ENCODE measurements around the gene OR51E1. TPM values are rescaled to one million over a fixed set of nuclear protein-coding genes. Genes with fewer than 3 reads are reported as not detected.

OR51E1 gene
- total RNA-seq, 1 donor from 2014 or later: not detected

DNA sequence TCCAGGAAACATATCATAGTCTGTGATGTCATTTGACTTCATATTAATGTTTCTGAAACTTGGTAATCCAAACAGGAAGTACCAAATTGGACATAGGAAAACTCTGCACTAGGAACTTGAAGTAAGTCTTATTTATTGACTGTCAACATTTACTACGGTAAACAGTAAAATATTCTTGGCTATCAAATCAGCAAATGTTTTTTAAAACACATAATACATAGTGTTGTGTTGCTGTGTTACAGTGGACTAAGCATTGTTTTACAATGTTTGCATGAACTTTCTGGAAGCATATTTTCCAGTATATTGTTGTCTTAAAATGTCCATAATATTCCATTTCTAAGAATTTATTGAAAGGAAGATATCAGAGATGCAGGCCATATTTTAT lies 56.6 kb downstream of the OR51E1 start:
- intact Hi-C loops (cut with micrococcal nuclease): no loop called here
- peaks cover 10% of the 10 kb centered on the region for H3K4me1 Mint-ChIP-seq (ENCODE audit: low read depth)
- DNase-seq (ENCODE audit: low spot score): no peak
- no peak overlapping the region for H3K4me3 Mint-ChIP-seq (ENCODE audit: low read depth)
- no peaks in the 10 kb centered on the region for H3K9me3 Mint-ChIP-seq
- no peaks in the 10 kb centered on the region for H3K36me3 Mint-ChIP-seq (ENCODE audit: low read depth)
- H3K27me3 Mint-ChIP-seq (ENCODE audit: low read depth): peaks cover 4% of the 10 kb centered on the region
- no peak overlapping the region for H3K27ac Mint-ChIP-seq

- H3K9me3 Mint-ChIP-seq: no peaks in the 10 kb centered on the region
- intact Hi-C loops (cut with micrococcal nuclease): no loop called here
- peaks cover 9% of the 10 kb centered on the region for H3K4me1 Mint-ChIP-seq (ENCODE audit: low read depth)
- no peaks in the 10 kb centered on the region for H3K36me3 Mint-ChIP-seq (ENCODE audit: low read depth)
- no peak within 1 kb of the TSS for H3K27ac Mint-ChIP-seq
- H3K27me3 Mint-ChIP-seq (ENCODE audit: low read depth): peaks cover 10% of the 10 kb centered on the region
- H3K4me3 Mint-ChIP-seq (ENCODE audit: low read depth): no peak within 1 kb of the TSS
- DNase-seq (ENCODE audit: low spot score): no peak
Observed at GRCh38 chr11:4704054-4704789, 60.4 kb downstream of the OR51E1 start, which contains the start of gene MMP26. Gene MMP26, plus strand, starts transcription at chr11:4704784.

DNA sequence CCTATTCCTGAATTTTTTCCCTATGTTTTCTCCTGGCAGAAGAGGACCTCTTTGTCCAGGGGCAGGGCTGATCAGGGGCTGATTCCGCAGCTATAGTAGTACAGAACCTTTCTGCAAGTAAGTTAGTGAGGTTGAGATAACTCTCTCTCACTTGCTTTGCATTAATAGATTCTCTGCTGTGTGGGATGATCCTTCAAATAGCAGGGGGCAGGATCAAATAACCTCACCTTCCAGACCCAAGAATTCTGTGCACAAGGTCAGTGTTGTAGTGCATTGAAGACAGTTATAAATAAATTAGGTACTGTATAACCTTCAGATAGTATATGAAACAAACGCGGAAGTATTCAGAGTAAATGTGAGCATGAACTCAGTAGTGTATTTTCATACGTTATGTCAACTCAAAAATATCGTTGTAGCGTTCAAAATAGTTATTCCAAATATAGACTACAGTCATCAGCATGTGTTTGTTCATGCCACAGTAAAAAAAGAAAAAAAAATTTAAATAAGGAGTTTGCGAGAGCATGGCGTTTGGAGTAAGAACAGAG lies 61.1 kb downstream of the OR51E1 start:
- peaks cover 3% of the 10 kb centered on the region for H3K4me1 Mint-ChIP-seq (ENCODE audit: low read depth)
- no peak overlapping the region for H3K27ac Mint-ChIP-seq
- no peak overlapping the region for H3K4me3 Mint-ChIP-seq (ENCODE audit: low read depth)
- H3K36me3 Mint-ChIP-seq (ENCODE audit: low read depth): no peaks in the 10 kb centered on the region
- DNase-seq (ENCODE audit: low spot score): no peak
- H3K9me3 Mint-ChIP-seq: no peaks in the 10 kb centered on the region
- H3K27me3 Mint-ChIP-seq (ENCODE audit: low read depth): peaks cover 10% of the 10 kb centered on the region
- intact Hi-C loops (cut with micrococcal nuclease): no loop called here

Other genes with a start within 250 kb of the OR51E1 start
- gene OR52K2, start 194.7 kb upstream of the OR51E1 start, total RNA-seq: not detected in 2 replicates
- not detected in 2 replicates for gene OR52K1, start 161.3 kb upstream of the OR51E1 start, total RNA-seq
- not detected in 2 replicates for gene OR52M1, start 98.8 kb upstream of the OR51E1 start, total RNA-seq
- gene OR52I2, start 62.2 kb upstream of the OR51E1 start, total RNA-seq: not detected in 2 replicates
- gene OR52I1, start 49.9 kb upstream of the OR51E1 start, total RNA-seq: not detected in 2 replicates
- 10.0 and 11.0 TPM in 2 replicates for gene TRIM68, start 35.8 kb upstream of the OR51E1 start, total RNA-seq
- gene OR51D1, start 6.5 kb upstream of the OR51E1 start, total RNA-seq: not detected in 2 replicates
- gene OR51E2, start 53.9 kb downstream of the OR51E1 start, total RNA-seq: not detected in 2 replicates
- gene MMP26, start 60.8 kb downstream of the OR51E1 start, total RNA-seq: not detected in 2 replicates
- not detected in 2 replicates for gene OR51F1, start 126.0 kb downstream of the OR51E1 start, total RNA-seq
- not detected in 2 replicates for gene OR52R1, start 160.4 kb downstream of the OR51E1 start, total RNA-seq
- gene OR51F2, start 177.3 kb downstream of the OR51E1 start, total RNA-seq: not detected in 2 replicates
- gene OR51S1, start 205.2 kb downstream of the OR51E1 start, total RNA-seq: not detected in 2 replicates
- gene OR51T1, start 237.9 kb downstream of the OR51E1 start, total RNA-seq: not detected in 2 replicates